GM18951 (cell line): ENCODE data around the gene GRAP2.

Experiments
- POLR2A ChIP-seq: IDR thresholded peaks from 4 replicates; pipeline ENCODE4 v1.6.1; 2011; ENCODE audit warnings: mild to moderate bottlenecking; ENCODE audit not compliant: insufficient read length, insufficient read depth; ENCODE audit errors: extremely low read depth
- in situ Hi-C: fragments of 300-500 bp; cut with MboI; formaldehyde crosslinking; loops from one replicate; pipeline ENCODE4 v1.12.0; 2022; ENCODE audit warnings: low sequenced_read_pairs, mixed read lengths, inconsistent platforms; ENCODE audit not compliant: unreplicated experiment

The GRAP2 gene

DNA sequence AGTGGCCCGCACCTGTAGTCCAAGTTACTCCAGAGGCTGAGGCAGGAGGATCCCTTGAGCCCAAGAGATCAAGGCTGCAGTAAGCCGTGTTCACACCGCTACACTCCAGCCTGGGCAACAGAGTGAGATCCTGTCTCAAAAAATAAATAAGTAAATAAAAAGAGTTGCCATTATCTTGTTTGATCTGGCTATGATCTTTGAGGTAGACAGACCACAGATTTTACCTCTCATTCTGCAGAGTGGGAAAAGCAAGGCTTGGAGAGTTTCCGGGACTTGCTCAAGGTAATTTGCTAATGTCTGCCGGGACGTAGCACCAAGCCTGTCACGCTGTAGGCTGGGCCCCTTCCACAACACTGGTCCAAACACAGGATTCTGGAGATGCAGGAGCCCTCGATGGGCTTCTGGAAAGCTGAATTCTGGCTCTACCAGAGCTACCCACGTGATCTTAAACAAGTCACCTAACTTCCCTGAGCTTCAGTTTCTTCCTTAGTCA lies 6.8 kb downstream of the GRAP2 start:
- no peak for TF ChIP-seq POLR2A
- in situ Hi-C loops = no loop called here

DNA sequence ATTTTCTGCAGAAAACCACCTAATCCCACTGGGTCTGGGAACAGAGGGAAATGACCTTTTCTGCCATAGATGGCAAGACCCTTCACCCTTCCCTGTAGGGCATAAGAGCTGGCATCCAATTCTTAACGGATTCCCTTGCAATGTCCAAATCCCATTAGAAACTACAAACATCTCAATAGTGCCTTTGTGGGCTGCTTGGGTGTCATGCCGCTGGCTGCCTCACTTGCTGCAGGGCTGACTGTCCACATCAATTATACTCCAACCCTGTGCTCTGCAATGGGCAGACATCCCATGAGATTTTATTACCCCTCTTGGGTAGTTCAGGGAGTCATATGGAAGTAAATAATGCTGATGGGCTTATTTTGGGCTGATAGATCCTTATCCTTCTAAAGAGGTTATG lies 7.3 kb downstream of the GRAP2 start:
- no peak for TF ChIP-seq POLR2A
- in situ Hi-C loops = no loop called here

DNA sequence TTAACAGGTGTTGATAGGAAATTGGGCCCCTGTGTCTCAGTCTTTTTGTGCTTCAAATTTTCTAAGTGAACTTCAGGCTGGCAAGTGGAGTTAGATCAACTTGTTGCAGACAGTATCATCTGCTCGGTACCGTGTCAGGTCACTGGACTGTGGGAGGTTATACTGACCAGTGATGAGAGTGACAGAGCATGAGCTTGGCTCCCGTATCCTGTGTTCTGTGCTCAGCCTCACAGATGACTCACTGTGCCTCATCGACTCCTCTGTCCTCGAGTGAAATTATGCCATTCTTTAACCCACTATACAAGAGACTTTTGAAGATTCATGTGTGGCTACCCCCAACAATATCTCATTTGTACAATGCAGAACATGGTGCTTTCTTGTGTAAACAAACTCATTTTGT lies 7.9 kb downstream of the GRAP2 start:
- no peak for TF ChIP-seq POLR2A
- in situ Hi-C loops = no loop called here

DNA sequence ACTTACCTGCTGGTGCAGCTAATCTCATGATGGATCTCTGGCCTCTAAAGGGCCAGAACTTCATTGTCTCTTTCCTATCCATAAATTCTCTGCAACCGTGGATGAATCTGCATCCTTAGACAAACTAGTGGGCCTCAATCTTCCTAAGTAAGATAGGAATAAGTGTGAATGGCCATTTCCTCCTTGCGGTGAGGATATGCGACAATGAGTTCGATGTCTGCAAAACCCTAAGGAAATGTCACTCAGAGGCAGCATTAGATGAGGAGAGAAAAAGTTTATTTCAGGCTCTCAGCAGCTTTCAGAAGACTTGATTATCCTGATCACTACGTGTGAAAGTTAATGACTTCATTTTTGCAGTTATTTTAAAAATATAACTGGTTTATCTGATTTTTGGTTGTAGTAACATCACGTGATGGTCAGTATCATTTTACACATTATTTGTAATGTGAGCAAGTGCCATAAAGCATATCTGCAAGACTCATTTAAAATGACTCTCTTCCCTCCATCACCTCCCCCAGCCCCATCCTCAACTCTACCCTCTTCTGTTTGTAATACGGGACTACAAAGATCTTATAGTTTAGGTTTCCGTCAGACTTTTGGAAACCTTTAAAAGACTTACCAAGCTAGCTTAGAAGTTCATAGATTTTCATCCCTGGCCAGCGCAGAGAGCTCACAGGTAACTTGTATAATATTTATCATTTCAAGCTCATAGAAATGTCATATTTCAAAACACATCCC lies 10.2 kb downstream of the GRAP2 start:
- no peak for TF ChIP-seq POLR2A
- in situ Hi-C loops = no loop called here

DNA sequence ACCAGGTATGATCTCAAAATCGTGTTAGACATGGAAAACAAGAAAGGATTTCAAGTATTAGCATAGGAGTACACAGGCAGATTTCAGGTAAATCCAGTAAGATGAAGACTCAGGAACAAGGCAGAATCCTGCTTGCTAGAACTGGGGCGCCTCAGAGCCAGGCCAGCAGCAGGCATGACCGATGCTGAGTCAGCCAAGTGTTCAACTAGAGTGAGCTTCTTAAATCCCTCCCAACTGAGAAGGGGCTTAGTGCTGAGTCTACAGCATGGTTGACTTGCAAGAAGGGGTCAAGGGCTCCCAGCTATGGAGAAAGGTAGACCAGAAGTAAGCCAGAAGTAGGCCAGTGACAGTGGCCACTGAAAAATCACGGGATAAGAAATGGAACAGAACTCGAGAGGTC lies 12.4 kb downstream of the GRAP2 start:
- no peak for TF ChIP-seq POLR2A
- in situ Hi-C loops = no loop called here

GRCh38 chr22:39913886-39914285 lies 13.0 kb downstream of the GRAP2 start:
- in situ Hi-C loops = no loop called here

GRCh38 chr22:39914584-39914983 lies 13.7 kb downstream of the GRAP2 start:
- in situ Hi-C loops = no loop called here

More at GRCh38 chr22:39913886-39914285, 13.0 kb downstream of the GRAP2 start:
- TF ChIP-seq POLR2A = no peak

DNA sequence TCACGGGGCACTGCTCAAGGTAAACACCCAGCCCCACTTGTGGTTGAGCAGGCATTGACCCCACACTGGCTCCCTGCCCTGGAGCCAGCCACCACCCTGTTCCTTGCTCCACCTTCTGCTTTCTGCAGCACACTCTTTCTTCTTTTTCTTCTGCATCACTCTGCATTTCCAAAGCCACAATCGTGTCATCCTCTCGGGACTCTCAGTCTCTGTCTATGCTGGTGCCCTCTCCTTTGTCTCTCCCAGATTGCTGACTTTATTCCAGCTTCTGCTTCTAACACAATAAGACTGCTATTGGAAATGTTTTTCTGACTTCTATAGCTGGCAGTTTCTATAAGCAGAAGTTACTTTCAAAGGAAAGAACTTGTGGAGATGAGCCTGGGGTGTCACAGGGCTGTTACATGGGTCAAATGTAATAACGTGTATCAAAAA lies 14.4 kb downstream of the GRAP2 start:
- TF ChIP-seq POLR2A = no peak
- in situ Hi-C loops = no loop called here

More at GRCh38 chr22:39914584-39914983, 13.7 kb downstream of the GRAP2 start:
- no peak for TF ChIP-seq POLR2A

DNA sequence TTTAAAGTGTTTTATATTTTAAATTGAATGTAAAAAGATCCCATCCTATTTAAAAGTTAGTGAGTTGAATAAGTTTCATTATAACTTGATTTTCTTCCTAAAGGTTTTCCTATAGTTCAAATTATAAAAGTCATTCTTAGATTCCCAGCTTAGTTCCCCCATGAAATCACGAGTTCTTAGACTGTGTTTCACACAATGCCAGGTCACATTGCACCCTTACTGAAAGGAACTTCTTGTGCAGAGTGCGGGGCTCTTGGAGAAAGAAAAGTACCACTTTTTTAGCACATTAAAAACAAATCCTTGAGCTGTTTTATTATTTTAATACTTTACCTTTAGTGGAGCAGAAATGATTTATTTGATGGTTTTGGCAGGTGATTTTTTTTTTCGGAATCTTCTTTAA lies 15.6 kb downstream of the GRAP2 start:
- TF ChIP-seq POLR2A = no peak
- in situ Hi-C loops = no loop called here

GRCh38 chr22:39917197-39917643 lies 16.3 kb downstream of the GRAP2 start:
- no peak for TF ChIP-seq POLR2A
- in situ Hi-C loops = no loop called here

DNA sequence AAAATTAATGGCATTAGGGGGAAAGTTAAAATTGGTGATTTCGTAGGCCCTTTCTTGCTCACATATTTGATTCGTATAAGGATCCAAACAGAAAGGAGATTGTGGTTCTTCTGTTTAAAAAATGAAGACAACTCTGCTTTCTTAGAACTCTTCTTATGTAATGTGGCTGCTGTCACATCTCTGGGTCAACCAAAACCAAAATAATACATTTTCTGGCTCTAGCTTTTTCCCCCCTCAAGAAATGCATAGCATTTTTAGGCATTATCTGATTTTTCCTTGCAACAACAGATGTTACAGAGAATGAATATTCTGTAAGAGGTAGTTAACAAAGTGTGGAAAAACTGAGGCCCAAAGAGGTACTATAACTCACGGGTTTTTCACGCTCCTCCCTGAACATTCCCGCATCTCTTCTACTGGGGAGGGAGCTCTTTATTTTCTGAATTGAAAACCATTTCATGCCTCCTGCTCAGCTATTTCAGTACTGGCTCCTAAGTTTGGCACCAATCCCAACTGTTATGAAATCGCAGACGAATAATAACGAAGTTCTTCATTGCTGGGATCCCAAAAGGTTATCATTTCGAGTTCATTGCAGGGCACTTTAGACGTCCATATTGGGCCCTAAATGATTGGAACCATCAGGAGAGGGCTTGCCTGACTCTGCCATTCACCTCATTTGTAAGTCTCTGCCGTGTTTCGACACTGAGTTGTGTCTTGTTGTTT lies 17.1 kb downstream of the GRAP2 start:
- in situ Hi-C loops = no loop called here

DNA sequence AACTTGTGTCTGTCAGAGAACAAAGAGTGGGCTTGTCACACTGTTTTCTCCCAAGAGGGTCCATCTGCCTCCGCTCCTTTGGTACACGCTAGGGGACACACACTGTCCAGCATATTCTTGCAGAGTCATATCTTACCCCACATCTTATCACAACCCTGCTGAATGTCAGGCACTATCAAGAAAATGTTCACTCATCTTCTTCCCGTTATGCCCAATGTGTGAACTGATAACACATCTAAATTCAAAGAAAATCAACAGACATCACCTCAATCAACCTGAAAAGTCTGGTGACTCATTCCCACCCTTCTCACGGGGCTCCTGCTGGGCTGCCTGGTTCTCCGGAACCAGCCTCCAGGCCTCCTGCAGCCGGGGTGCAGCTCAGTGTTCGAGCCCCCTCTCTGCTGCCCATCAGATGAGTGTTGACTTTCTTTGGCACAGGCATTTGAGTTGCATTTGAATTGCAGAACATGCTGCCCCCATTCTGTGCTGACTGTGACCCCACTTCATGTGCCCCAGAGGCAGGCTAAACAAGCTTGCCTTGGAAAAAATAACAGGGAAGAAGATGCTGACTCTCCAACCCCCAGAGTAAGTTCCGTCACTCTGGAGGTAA lies 19.4 kb downstream of the GRAP2 start:
- in situ Hi-C loops = no loop called here
- TF ChIP-seq POLR2A = no peak

More for the DNA sequence above, 17.1 kb downstream of the GRAP2 start:
- no peak for TF ChIP-seq POLR2A

- in situ Hi-C loops = no loop called here
- no peak for TF ChIP-seq POLR2A
Measured at GRCh38 chr22:39923696-39924095, 22.8 kb downstream of the GRAP2 start.

GRCh38 chr22:39924286-39924685 lies 23.4 kb downstream of the GRAP2 start:
- in situ Hi-C loops = no loop called here
- no peak for TF ChIP-seq POLR2A

GRCh38 chr22:39925273-39925672 lies 24.4 kb downstream of the GRAP2 start:
- no peak for TF ChIP-seq POLR2A
- in situ Hi-C loops = no loop called here
